Femur (tissue), 1 donor: Measurements from ENCODE around the gene OXA1L.
"Not testable (repeated sequence)": the region's sequence is repeated elsewhere in the genome, so short reads cannot be mapped to it uniquely, and the experiment has no call there.

Source experiments
- DNase-seq: peaks from one replicate; pipeline ENCODE4 v3.0.0-alpha.2; 2017

The OXA1L gene

DNA sequence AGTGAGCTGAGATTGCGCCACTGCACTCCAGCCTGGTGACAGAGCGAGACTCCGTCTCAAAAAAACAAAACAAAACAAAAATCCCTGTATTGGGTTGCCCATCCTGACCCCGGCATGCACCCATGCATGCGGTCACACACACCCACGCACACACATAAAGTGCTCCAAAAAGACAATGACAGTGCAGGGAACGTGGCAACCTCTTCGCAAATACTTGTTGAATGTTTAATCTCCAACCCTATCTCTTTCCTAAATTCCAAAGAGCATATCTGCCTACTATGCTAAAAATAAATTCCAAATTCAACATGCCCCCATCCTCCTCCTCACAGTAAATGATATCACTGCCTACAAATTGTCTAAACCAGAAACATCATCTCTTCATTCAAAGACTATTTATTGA, 35.2 kb downstream of the OXA1L start:
- no peak for DNase-seq

DNA sequence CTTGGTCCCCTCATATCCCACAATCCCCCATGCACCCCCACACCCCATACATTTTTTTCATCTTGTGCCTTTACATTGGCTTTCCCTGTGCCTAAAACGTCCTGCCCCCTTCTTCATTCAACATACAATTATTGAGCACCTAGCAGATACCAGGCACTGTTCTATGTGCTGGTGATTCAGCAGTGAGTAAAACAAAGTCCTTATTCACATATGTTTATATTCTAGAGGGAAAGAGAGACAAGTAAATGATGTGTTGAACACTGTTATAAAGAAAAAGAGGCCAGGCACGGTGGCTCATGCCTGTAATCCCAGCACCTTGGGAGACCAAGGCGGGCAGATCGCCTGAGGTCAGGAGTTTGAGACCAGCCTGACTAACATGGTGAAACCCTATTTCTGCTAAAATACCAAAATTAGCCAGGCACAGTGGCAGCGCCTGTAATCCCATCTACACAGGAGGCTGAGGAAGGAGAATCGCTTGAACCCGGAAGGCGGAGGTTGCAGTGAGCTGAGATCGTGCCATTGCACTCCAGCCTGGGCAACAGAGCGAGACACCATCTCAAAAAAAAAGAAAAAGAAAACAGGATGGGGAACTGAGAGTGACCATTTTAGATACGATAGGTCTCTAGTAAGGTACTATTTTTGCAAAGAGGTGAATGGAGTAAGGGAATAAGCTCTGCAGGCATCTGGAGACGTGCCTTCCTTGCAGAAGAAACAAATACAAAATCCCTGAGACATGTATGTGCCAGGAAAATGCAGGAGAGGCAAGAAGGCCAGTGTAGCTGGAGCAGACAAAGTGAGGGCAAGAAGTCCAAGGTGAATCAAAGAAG, 36.6 kb downstream of the OXA1L start:
- no peak for DNase-seq

DNA sequence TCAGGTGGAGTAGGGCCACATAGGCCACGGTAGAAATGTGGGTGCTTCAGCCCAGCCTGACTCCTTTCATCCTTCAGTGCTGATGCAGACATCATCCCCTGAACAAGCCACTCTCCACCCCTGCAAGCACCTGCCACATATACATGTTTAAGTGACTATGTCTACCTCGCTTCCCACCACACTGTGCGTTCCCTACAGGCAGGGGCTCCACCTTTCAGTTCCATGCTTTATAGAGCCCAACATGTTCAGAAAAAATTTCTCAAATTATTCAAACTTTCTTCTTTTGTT, 37.1 kb downstream of the OXA1L start:
- DNase-seq: no peak

DNA sequence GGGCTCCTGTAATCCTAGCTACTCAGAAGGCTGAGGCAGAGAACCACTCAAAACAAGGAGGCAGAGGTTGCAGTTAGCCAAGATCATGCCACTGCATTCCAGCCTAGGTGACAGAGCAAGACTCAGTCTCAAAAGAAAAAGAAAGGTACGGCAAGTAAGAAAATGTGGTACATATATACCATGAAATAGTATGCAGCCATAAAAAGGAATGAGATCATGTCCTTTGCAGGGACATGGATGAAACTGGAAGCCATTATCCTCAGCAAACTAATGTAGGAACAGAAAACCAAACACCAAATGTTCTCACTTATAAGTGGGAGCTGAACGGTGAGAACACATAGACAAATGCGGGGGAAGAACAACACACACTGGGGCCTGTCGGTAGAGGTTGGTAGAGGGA, 38.7 kb downstream of the OXA1L start:
- DNase-seq: not testable (repeated sequence)

DNA sequence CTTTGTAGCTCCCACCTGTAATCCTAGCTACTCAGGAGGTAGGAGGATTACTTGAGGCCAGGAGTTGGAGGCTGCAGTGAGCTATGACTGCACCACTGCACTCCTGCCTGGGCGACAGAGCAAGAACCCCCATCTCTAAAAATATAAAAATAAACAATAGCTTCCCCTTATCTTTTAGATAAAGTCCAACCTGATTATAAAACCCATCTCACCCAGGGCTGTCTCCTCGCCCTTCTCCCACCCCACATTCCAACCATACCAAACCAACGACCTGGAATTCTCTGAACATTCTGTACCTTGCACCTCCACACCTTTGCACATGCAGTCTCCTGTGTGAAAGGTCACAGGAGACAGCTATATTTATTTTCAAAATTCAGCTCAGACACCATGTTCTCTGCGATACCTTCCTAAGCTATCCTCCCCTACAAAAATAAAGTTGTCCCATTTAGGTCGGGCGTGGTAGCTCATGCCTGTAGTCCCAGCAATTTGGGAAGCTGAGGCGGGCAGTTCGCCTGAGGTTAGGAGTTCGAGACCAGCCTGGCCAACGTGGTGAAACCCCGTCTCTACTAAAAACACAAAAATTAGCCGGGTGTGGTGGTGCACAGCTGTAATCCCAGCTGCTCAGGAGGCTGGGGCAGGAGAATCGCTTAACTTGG, 41.1 kb downstream of the OXA1L start:
- DNase-seq: no peak

DNA sequence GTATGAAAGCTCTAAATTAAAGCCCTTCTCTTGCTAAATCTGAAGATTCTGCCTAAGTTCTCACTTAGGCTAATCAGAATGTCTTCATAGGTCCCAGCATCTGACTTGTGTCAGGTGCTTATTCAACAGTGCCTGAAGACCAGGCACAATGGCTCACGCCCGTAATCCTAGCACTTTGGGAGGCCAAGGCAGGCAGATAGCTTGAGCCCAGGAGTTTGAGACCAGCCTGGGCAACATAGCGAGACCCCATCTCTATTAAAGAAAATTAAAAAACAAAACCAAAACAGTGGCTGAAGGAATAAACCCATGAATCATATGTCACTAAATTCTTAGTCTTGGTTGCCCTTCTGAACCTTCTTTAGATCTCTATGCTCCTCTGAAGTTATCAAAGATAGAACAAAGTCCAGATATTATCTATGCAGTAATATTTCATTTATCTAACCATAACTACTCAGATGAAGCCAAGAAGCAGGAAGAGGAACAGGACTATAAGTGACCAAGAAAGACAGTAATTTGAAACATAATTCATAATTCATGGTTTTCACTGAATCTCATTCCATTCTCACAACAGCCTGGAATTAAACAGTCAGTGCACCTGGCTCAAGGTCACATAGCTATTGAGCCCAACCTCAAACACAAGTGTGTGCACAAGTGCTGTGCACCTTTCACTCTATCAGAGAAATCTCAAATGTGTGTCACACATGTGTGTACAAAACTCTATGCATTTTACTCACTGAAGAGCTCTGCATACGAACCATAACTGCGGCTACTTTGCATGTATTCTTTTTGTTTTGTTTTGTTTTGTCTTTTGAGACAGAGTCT, 42.1 kb downstream of the OXA1L start:
- DNase-seq: no peak

DNA sequence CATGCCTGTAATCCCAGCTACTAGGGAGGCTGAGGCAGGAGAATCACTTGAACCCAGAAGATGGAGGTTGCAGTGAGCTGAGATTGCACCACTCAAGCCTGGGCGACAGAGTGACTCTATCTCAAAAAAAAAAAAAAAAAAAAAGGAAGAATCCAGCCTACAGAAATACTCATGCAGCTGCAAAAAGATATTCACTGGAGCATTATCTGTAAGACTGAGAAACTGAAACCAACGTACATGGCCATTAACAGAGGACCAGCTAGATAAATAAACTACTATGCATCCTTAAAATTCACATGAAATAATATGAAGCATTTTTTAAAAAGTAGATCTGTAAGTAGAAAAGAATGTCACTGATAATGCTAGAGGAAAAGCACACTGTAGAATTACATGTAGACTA, 45.2 kb downstream of the OXA1L start:
- DNase-seq: no peak

DNA sequence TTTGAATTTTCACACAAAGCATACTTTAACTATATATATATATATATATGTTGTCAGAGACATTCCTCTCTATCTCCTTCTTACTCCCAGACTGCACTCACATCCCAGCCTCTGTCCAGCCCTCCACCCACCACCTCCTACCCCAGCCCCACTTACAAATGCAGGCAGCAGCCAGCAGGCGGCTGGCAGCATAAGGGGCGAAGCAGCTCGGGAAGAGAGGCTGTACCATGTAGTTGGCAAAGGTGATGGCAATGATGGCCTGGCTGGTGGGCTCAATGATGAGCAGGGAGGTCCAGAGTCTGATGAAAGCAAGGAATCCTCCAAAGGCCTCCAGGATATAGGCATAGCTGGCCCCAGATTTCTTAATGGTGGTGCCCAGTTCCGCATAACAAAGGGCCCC, 46.3 kb downstream of the OXA1L start:
- no peak for DNase-seq

DNA sequence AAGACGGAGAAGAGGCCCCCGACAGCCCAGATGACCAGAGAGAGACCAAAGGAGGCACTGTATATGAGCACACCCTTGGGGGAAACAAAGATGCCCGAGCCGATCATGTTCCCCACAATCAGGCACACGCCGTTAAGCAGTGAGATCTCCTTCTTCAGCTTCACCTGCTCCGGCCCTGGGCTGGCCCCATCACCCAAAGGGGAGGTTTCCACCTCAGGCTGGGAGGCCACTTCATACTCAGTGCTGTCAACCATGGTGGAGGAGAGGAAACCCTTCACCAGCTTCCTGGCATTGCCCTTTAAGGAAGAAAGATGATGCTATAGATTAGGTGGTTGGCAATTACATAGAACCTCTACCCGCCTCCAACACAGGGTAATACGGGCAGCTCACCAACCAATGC, 46.7 kb downstream of the OXA1L start:
- no peak for DNase-seq

DNA sequence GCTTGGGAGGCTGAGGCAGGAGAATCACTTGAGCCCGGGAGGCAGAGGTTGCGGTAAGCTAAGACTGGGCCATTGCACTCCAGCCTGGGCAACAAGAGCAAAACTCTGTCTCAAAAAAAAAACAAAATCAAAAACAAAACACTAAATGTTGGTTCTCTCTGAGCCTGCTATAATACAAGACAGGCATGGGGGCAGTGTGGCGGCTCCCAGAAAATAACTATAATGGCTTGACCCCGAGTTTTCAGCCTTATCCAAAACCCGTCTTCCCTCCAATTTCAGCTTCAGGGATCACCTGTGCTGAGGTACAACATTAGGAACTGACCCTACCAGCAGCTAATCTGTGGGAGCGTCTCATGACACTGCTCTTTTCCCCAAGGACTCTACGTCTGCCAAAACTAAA, 47.9 kb downstream of the OXA1L start:
- no peak for DNase-seq

DNA sequence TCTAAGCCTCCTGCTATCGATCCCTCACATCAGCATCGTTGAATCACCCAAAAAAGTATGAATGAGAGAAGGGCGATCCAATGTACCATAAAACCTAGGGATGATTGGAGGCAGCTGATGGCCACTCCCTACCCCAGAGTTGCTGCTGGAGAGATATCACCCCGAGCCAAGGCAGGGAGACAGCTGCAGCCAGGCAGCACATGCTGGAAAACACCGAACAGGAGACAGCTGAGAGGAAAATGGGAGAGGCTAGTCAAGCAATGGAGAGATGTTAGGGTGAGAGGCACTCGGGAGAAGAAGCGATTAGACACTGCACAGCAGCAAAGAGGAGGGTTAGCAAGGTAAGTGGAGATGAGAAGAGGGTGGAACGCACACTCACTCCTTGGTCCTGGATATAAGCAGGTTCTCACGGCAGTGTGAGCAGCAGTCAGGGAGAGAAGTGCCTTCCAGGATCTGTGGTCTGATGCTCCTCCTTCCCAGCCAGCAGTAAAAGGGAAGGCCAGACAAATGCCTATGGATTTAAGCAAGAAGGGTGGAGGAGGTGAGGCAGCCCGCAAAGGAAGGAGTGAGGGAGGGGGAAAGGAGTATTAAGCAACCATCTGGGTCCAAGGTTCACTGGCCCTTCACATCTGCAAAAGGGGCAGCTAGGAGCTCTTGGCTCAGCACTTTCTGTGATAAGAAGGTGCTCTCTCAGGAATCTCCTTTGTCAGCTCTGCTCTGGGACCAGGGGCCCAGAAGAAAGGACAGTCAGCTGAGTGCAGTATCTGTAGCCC, 48.6 kb downstream of the OXA1L start, which contains the start of gene SLC7A7:
TSS of gene SLC7A7 (minus strand) at position 495 of the 773 bp plus-strand sequence. CDS start 2,037 bp downstream, outside the sequence.
- DNase-seq: peak; percentile 78

DNA sequence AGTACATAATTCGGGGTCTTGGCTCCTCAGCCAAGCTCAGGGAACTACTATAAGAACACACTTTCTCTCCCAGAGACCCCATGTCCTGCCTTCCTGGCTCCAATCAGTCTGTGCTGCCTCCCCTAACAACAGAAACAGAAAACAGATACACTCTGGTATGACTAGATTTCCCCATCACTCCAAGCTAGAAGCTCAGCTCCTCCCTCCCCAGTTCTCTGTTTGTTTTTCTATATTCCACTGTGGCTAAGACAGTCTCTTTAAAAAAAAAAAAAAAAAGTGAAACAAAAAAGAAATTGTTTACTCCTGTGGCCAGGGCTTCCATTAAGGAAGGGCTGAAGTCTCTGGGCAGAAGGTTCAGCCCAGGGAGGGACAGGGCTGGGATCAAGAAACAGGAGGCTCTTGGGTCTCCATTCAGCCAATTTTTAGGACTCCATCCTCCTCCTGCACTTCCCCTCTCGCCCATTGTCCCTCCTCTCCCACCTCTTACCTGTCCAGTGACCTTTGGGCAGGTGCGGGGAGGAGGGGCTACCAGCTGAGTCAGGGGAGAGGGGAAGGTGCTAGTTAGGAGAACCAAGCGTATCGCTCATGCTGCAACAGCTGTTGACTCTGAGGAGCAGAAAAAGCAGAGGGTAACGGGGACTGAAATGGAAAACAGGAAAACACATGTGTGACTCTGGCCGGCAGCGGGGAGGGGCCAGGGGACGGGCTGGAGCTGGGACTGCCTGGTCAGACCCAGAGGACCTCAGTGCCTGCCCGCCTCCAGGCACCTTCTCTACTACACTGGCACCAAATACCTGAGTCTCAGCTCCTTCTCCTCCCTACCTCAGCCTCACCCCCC, 52.9 kb downstream of the OXA1L start:
- DNase-seq: peak; percentile 71

DNA sequence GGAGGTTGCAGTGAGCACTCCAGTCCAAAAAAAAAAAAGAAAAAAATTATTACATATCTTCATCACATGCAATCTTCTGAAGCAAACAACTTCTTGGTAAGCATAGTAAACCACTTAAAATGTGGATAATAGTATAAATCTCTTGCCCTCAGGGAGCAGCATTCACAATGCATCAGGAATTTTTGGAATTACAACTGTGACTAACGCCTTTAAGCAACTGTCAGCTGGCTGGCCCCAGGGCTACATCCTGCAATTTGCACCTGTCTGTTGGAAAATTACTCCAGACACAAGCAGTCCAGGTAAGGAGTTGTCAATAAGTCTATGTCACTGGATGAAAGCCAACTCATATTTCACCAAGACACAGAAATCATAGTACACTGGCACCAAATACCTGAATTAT, 54.2 kb downstream of the OXA1L start:
- DNase-seq: no peak

DNA sequence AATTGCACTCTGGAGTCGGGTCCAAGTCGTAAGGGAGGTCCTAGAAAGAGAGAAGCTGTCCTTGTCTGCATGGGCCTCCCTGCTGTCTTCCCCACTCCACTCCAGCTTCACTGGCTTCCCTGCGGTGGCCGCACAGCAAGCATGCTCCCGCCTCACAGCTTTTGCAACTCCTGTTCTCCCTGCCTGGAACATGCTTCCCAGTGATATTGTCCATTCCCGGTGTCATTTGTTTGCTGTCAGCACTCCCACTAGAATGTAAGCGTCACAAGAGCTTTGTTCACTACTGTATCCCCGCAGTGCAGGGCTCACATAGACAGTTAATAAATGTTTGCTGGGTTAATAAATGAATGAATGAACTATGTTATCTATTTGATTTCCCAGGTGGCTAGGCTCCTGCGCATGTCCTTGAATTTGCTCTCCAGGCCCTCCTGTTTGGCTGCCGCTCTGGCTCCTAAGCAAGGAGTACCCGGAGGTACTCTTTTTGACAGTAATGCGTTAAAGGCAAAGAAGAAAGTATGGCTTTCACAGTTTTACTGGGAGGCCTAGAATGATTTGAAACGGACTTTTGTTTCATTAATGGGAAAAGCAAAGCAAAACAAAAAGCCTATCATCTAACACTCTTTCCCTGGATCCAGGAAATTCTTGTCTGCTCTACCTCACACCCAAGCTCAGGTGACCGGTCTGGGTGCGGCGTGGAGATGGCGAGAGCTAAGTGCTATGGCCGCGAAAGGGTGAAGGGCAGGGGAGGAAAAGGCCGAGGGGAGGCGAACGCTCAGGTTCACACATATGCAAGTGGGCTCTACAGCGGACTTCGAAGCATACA, 54.9 kb downstream of the OXA1L start:
- no peak for DNase-seq

DNA sequence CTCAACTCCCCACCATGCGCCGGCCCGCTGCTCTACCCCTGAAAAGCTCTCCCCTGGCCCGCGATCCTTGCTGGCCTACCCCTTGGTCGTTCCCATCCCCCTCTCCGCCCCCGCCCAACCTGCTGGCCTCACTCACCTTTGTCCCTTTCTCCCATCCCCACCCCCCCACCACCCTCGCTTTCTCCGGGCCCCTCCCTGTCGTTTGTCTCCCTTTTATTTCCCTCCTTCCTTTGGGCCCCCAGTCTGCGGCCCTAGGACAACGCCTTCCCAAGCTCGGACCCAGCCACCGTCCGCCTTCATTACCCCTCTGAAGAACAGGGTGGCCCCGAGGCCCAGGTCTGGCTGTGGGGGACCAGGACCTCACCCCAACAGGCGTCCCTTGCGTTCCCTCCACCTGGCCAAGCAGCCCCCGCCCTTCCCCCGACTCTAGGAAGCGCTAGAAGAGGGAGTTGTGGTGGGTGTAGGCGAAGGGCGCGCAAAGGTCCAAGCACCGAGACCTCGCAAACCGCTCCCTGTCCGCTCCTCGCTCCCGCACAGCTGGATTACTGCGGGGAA, 55.6 kb downstream of the OXA1L start:
- no peak for DNase-seq
